NCI-H1092 treated with DMSO at 0.1 percent for 48 hours (cell line): ENCODE data around the gene BRF1.
"Not testable (repeated sequence)": the region's sequence is repeated elsewhere in the genome, so short reads cannot be mapped to it uniquely, and the experiment has no call there.

Experiments
- DNase-seq: peaks from one replicate; lab custom pipeline; 2025; lab: John Stamatoyannopoulos, UW

Gene BRF1

DNA sequence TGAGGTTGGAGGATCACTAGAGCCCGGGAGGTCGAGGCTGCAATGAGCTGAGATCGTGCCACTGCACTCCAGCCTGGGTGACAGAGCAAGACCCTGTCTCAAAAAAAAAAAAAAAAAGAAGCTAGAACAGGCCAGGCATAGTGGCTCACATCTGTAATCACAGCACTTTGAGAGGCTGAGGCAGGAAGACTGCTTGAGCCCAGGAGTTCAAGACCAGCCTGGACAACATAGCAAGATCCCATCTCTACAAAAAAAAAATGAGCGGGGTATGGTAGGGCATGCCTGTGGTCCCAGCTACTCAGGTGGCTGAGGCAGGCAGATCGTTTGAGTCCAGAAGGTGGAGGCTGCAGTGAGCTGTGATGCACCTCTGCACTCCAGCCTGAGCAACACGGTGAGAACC lies 11.9 kb downstream of the BRF1 start:
- not testable (repeated sequence) for DNase-seq

DNA sequence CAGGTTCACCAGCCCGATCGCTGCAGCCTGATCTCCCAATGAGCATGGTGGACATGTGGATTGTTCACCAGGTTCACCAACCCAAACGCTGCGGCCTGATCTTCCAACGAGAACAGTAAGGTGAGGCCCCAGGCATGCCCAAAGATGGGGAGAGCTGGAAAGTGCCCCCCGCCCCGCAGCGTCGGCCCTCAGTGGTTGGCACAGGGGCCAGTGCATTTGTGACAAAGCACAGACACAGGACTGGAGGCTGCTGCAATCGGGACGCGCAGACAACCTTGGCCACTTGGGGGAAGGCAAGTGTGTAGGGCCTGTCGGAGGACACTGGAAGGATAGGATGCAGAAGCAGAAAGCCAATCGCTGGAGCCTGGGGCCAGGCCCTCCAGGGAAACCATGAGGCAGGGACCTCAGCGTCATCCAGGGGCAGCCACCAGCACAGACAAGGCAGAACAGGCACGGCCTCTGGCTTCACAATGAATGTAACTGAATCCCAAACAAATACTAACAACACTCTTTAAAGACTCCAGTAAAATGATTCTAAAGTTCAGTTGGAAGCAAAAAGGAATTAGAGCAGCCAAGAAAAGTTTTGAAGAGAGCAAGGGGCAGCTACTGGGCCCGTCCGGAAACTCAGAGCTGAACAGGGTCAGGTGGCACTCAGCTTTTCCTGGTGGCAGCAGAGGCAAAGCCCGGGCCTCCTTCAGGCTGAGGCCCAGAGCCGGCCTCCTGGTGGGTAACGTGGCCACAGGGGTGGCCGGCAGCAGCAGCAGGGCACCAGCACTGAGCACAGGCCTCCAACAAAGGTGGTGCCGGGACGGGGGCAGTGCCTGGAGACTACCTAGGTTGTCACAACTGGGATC lies 13.3 kb downstream of the BRF1 start:
- no peak for DNase-seq

DNA sequence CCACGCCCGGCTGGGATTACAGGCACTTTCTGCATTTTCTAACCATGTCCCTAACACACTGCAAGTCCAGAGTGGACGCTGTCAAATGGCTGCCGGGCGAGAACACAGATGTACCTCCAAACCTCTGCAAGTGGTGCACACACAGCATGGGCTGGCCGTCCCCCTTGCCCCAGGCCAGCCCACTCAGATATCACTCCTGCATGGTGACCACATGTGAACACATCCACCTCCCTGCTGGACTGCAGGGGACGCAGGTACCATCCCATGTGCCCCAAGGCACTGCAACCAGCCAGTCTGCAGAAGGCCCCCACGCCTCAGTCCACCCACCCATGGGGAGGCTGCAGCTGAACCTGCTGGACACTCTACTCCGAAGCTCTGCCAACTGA lies 14.0 kb downstream of the BRF1 start:
- no peak for DNase-seq

DNA sequence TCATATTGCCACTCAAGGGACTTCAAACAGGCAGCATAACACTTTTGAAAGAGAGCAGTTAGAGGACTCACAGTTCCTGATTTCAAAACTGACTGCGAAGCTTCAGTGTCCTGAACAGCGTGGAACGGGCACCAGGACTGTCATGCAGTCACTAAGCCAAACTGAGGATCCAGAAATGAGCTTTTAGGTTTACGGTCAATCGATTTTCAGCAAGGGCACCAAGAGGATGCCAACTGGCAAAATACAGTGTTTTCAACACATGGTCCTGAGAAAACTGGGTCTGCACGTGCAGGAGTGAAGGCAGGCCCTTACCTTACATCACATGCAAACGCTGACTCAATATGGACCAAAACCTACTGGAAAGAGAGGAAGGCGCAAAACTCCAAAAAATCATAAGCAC lies 15.6 kb downstream of the BRF1 start:
- no peak for DNase-seq

- DNase-seq, result no peak
Measured at GRCh38 chr14:105283899-105284298, 16.9 kb downstream of the BRF1 start.

- no peak for DNase-seq
Measured at GRCh38 chr14:105283028-105283427, 17.8 kb downstream of the BRF1 start.

GRCh38 chr14:105282098-105282725 lies 18.6 kb downstream of the BRF1 start:
- no peak for DNase-seq

DNA sequence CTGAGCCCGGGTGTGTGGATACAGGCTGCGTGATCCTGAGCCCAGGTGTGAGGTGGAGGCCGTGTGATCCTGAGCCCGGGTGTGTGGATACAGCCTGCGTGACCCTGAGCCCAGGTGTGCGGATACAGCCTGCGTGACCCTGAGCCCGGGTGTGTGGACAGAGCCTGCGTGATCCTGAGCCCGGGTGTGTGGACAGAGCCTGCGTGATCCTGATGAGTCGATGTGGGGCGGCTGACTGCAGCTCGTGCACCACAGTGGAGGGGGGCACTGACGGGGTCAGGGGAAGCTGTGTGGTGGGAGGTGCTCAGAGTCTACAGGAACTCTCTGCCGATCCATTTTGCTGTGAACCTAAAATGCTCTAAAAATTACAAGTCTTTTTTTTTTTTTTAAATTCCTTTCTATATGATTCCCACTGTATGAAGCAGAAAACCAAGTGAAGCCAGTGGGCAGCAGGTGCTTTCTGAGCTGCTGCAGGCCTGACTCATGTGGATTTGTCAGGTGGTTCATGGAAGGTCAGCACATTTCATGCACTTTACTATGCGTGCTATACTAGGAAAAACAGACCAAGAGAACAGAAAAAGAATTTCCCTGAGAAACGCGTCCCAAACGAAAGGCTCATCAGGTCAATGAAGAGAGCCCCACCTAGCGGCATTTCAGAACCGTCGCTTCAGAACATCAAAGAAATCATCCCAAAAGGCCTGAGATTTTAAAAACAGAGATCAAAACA lies 19.3 kb downstream of the BRF1 start:
- no peak for DNase-seq

- DNase-seq, result no peak
Measured at GRCh38 chr14:105280525-105280924, 20.3 kb downstream of the BRF1 start.

GRCh38 chr14:105279642-105280361 lies 21.0 kb downstream of the BRF1 start:
- no peak for DNase-seq

DNA sequence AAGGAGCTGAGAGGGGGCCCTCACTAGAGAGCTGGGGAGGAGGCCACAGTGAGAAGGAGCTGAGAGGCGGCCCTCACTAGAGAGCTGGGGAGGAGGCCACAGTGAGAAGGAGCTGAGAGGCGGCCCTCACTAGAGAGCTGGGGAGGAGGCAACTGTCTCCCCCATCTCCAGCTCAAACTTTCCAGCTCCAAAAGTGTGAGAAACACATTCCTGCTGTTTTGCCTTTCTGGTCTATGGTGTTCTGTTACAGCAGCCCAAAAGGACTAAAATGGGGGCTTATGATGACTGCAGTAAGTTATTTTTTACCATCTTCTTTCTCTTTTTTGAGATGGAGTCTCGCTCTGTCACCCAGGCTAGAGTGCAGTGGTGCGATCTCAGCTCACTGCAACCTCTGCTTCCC lies 23.4 kb downstream of the BRF1 start:
- not testable (repeated sequence) for DNase-seq

DNA sequence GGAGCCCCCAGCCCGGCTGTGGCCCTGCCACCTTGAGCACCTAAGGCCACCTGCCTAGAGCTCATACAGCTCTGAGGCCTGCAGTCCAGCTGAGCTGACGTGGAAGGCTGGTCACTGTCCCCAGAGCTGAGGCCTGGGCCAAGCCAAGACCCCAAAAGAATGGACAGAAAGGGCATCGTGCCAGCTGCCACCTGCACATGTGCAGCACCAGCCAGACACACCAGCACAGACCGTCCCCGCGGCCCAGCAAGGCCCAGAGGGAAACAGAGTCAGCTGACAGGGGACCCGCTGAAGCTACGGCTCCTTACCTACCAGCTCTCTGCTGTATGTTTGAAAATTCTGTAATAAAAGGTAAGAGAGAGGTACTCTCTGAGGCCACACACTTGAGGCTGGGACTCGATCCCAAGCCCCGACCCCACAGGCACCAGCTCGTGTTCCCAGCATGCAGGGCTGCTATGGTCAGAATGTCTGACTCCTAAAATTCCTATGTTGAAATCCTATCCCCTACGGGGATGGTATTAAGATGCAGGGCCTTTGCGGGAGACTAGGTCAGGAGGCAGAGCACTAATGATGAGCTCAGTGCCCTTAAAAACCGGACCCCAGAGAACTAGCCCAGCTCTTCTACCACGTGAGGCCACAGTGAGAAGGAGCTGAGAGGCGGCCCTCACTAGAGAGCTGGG lies 25.4 kb downstream of the BRF1 start:
- DNase-seq, result no peak

DNA sequence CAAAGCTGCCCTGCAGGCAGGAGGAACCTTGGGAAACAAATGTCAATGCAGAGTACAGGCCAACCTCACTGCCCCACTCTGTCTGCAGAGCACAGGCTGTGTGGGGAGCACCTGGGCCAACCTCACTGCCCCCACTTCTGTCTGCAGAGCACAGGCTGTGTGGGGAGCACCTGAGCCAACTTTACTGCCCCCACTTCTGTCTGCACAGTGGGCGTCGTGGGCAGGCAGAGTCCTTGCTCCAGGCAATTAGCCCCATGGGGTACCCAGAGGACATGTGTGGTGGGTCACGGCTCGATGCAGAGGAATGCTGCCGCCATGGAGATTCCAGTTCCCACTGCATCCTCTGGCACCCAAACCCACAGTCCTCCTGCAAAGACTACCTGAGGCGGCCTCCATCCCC lies 26.2 kb downstream of the BRF1 start:
- no peak for DNase-seq

- no peak for DNase-seq
Measured at GRCh38 chr14:105273062-105273461, 27.7 kb downstream of the BRF1 start.

- no peak for DNase-seq
Measured at GRCh38 chr14:105272623-105273022, 28.2 kb downstream of the BRF1 start.

DNA sequence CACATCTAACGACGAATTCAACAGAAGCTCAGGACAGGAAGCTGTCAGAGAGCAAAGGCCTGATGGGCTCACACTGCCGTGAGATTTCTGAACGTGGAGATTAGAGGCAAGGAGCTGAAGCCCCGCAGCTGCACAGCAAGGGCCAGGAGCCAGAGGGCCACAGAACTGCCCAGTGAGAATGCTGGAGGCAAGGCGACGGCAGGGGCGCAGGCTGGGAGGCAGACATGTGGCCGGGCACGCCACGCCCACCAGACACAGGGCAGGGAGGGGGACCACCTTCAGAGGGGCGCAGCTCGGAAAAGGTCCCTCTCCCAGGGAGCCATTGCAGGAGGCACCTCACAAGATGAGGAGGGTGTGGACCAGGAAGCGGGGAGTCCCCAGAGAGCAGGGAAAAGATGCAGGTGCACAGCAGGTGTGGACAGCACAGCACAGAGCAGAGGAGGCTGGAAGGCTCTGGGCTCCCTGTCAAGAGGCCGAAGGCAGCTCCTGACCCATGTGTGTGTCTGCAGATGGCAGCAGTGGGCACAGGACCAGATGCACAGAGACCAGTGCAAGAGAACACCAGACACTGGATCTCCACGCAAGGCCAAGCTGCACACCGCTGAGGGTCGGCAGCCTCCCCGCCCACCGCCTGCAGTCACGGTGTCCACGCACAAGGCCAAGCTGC lies 29.4 kb downstream of the BRF1 start:
- DNase-seq, result no peak

DNA sequence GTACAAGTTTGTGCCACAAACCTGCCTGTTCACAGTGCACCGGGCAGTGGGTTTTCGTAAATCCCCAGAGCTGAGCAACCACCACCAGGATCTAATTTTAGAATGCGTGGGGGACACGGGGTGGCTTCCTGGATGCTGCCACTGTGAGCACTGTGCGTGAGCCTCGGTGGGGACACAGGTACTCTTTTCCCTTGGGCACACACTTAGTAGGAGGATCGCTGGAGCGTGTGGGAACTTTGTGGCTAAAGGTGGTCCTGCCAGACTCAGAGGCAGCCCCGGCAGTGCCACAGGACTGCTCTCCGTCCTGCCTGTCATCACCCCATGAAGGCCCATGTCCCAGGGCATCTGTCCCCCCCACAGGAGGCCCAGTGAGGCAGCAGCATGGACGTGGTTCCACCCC lies 31.4 kb downstream of the BRF1 start:
- no peak for DNase-seq

DNA sequence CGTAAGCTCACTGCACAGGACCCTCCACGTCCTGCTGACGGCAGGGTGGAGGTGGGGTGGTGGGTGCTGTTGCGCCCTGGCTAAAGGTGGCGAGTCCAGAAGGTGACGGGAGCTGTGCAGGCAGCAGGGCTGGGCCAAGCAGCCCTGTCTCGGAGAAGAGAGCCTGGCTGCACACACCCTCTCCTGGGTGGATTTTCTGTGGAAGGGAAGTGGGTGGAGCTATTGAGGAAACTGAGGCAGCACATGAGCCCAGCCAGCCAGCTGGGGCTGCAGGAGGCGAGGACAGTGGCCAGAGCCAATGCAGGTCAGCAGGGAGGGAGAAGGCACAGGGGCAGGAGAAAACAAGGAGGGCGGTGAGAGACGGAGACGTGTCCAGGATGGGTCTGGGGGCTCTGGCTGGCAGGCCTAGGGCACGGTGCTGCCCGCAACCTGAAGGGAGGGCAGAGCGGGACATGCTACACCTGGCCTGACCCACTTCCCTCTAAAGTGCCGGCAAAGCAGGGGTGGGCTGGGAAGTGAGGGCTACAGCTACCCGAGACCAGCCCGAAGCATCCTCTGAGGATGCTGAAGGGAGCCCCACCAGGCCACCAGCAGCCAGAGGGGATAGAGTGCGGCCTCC lies 32.0 kb downstream of the BRF1 start:
- no peak for DNase-seq

DNA sequence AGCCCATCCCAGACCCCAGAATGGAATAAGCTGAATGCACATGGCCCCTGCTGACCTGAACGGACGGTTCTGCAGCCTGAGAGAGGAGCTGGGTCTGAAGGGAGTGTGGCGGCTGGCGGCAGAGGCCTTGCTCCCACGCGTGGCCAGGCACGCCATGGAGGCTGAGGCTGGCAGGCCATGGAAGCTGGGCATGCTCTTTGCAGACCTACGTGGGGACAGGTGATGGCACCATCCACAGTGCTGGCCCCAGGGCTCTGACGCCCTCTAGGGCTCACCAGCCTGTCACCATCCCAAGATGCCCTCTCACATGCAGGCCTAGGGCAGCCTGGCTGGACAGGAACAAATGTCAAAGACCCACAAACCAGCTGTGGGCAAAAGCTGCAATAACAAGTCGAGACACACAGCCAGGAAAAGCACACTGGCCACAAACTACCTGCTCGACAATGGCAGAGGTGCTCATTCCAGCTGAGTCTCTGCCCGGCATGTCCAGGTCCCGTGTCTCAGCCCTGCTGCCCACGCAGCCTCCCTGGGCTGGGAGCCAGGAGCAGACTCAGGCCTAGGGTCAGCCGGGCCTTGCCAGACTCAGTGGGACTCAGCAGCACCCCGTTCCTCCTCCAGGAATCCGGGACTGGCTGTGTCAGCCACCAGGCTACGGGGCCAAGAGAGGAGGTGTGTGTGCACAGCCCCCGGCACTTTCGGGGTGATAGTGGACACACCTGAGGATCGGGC lies 32.8 kb downstream of the BRF1 start:
- no peak for DNase-seq

GRCh38 chr14:105261781-105262180 lies 39.0 kb downstream of the BRF1 start:
- no peak for DNase-seq
